Prostate gland (tissue), 2 donors: Measurements from ENCODE around the gene MINK1. TPM values are rescaled to one million over a fixed set of nuclear protein-coding genes. Genes with fewer than 3 reads are reported as not detected.

Source experiments
- DNase-seq: peaks from one replicate; pipeline ENCODE4 v3.0.0-alpha.2; 2019; ENCODE audit warnings: low spot score
- H3K27ac ChIP-seq, 2 donors: fragments of 200-600 bp; sonication (generic); 2 replicates each; pipeline ENCODE4 v1.5.1; 2017 to 2019
- H3K27me3 ChIP-seq: fragments of 200-600 bp; sonication (generic); replicated peaks from 2 replicates; pipeline ENCODE4 v1.5.1; 2019; ENCODE audit not compliant: insufficient read depth
- H3K36me3 ChIP-seq, 2 donors: fragments of 200-600 bp; sonication (generic); 1 replicate in 1 of 2; 2 replicates in 1 of 2; pipeline versions ENCODE4 v1.5.1 to v1.8.1; 2017 to 2019
- H3K4me1 ChIP-seq: fragments of 200-600 bp; sonication (generic); replicated peaks from 2 replicates; pipeline ENCODE4 v1.5.1; 2019
- H3K4me3 ChIP-seq, 2 donors: fragments of 200-600 bp; sonication (generic); 2 replicates each; pipeline ENCODE4 v1.5.1; 2017 to 2019
- H3K9me3 ChIP-seq: fragments of 200-600 bp; sonication (generic); 2 replicates; pipeline ENCODE4 v1.5.1; 2017
- CTCF ChIP-seq, 4 experiments: fragments of 200-600 bp in 2 of 4; fragments of 450-650 bp in 2 of 4; sonication (generic) in 2 of 4; IDR thresholded peaks; 1 replicate in 3 of 4; 2 replicates in 1 of 4; pipeline ENCODE4 v1.5.1; 2016 to 2019; ENCODE audit warnings: antibody characterized with exemption in 4 of 4, mild to moderate bottlenecking in 2 of 4, moderate library complexity in 2 of 4
- POLR2A ChIP-seq: fragments of 450-650 bp; IDR thresholded peaks from one replicate; pipeline ENCODE4 v1.6.1; 2016; ENCODE audit warnings: antibody characterized with exemption, mild to moderate bottlenecking
- POLR2AphosphoS5 ChIP-seq: sonication (generic); formaldehyde crosslinking; IDR thresholded peaks from one replicate; pipeline ENCODE4 v1.6.1; 2017; ENCODE audit warnings: antibody characterized with exemption
- WGBS: methylation state at CpG from one replicate; pipeline ENCODE4 v1.1.5; 2018; 5-methylcytosine and 5-hydroxymethylcytosine counted together
- intact Hi-C: fragments of 100-400 bp; cut with DNase I; formaldehyde crosslinking; loops from one replicate; pipeline ENCODE4 v1.14.2; 2022
- total RNA-seq, 2 donors: library from RNA; depleted of rRNA; stranded (reverse); fragments of >200 nt; gene quantifications; one replicate each; pipeline ENCODE4 v1.1.0, GENCODE V29; 2016

MINK1 gene
- total RNA-seq, 2 donors from 2014 or later = 53.0 to 136 TPM

- Histone ChIP-seq H3K9me3 (no peaks in the 10 kb centered on the region), H3K4me3 (no peak overlapping the region), H3K27ac (no peak overlapping the region), H3K4me1 (no peaks in the 10 kb centered on the region), H3K36me3 (peaks cover 9 to 37% of the 10 kb centered on the region in 2 donors), H3K27me3 (no peaks in the 10 kb centered on the region)
- no peak for DNase-seq
- intact Hi-C loops = no loop called here
- WGBS = 87% methylated on average over 13 of the region's 13 CpGs
- no peak for TF ChIP-seq POLR2AphosphoS5
- no peak for TF ChIP-seq POLR2A
- no peak for TF ChIP-seq CTCF (IDR thresholded peaks at IDR 0.05)
These were observed 62.0 kb downstream of the MINK1 start for GRCh38 chr17:4895121-4895520.

- intact Hi-C loops = no loop called here
- H3K27me3 ChIP-seq = no peaks in the 10 kb centered on the region
- no peak overlapping the region for H3K4me3 ChIP-seq
- TF ChIP-seq POLR2A = no peak
- TF ChIP-seq CTCF (IDR thresholded peaks at IDR 0.05) = no peak
- no peak for TF ChIP-seq POLR2AphosphoS5
- peaks cover 9 to 30% of the 10 kb centered on the region in 2 donors for H3K36me3 ChIP-seq
- no peak overlapping the region for H3K27ac ChIP-seq
- no peaks in the 10 kb centered on the region for H3K4me1 ChIP-seq
- WGBS = 64% methylated on average over 24 of the region's 27 CpGs
- no peak for DNase-seq
- H3K9me3 ChIP-seq = no peaks in the 10 kb centered on the region
These were observed 62.7 kb downstream of the MINK1 start for GRCh38 chr17:4895657-4896331.

GRCh38 chr17:4896332-4897197, 63.4 kb downstream of the MINK1 start:
- H3K9me3 ChIP-seq = no peaks in the 10 kb centered on the region
- 84% methylated on average over 27 of the region's 27 CpGs for WGBS
- no peak overlapping the region for H3K4me3 ChIP-seq
- no peak for DNase-seq
- TF ChIP-seq POLR2AphosphoS5 (no peak), POLR2A (no peak)
- no peak overlapping the region for H3K27ac ChIP-seq
- intact Hi-C loops = no loop called here
- no peaks in the 10 kb centered on the region for H3K27me3 ChIP-seq
- H3K36me3 ChIP-seq = peaks cover 9 to 24% of the 10 kb centered on the region in 2 donors
- no peaks in the 10 kb centered on the region for H3K4me1 ChIP-seq

GRCh38 chr17:4897198-4897687, 64.1 kb downstream of the MINK1 start:
- no peaks in the 10 kb centered on the region for H3K27me3 ChIP-seq
- intact Hi-C loops = no loop called here
- H3K4me3 ChIP-seq = no peak overlapping the region
- 79% methylated on average over 10 of the region's 10 CpGs for WGBS
- no peaks in the 10 kb centered on the region for H3K9me3 ChIP-seq
- H3K27ac ChIP-seq = no peak overlapping the region
- no peak for TF ChIP-seq POLR2AphosphoS5
- no peak for TF ChIP-seq CTCF (IDR thresholded peaks at IDR 0.05)
- no peak for TF ChIP-seq POLR2A
- H3K4me1 ChIP-seq = no peaks in the 10 kb centered on the region
- no peak for DNase-seq
- peaks cover 9 to 24% of the 10 kb centered on the region in 2 donors for H3K36me3 ChIP-seq

- no peaks in the 10 kb centered on the region for H3K4me1 ChIP-seq
- WGBS = 87% methylated on average over 5 of the region's 5 CpGs
- no peaks in the 10 kb centered on the region for H3K27me3 ChIP-seq
- no peak overlapping the region for H3K4me3 ChIP-seq
- intact Hi-C loops = no loop called here
- TF ChIP-seq CTCF (IDR thresholded peaks at IDR 0.05) (no peak), POLR2A (no peak), POLR2AphosphoS5 (no peak)
- no peak overlapping the region for H3K27ac ChIP-seq
- no peaks in the 10 kb centered on the region for H3K9me3 ChIP-seq
- DNase-seq = no peak
- H3K36me3 ChIP-seq = peaks cover 9 to 20% of the 10 kb centered on the region in 2 donors
These were observed 64.6 kb downstream of the MINK1 start for GRCh38 chr17:4897785-4898184.
